GM18519 (cell line): ENCODE data around the gene MAGI3.
"Not testable (repeated sequence)": the region's sequence is repeated elsewhere in the genome, so short reads cannot be mapped to it uniquely, and the experiment has no call there.

Experiments
- ATAC-seq: cut with Tn5 transposase; IDR thresholded peaks from one replicate; pipeline ENCODE4 v1.9.1; 2021; ENCODE audit warnings: mild to moderate bottlenecking, moderate library complexity; ENCODE audit not compliant: unreplicated experiment, low FRiP score

MAGI3 gene

DNA sequence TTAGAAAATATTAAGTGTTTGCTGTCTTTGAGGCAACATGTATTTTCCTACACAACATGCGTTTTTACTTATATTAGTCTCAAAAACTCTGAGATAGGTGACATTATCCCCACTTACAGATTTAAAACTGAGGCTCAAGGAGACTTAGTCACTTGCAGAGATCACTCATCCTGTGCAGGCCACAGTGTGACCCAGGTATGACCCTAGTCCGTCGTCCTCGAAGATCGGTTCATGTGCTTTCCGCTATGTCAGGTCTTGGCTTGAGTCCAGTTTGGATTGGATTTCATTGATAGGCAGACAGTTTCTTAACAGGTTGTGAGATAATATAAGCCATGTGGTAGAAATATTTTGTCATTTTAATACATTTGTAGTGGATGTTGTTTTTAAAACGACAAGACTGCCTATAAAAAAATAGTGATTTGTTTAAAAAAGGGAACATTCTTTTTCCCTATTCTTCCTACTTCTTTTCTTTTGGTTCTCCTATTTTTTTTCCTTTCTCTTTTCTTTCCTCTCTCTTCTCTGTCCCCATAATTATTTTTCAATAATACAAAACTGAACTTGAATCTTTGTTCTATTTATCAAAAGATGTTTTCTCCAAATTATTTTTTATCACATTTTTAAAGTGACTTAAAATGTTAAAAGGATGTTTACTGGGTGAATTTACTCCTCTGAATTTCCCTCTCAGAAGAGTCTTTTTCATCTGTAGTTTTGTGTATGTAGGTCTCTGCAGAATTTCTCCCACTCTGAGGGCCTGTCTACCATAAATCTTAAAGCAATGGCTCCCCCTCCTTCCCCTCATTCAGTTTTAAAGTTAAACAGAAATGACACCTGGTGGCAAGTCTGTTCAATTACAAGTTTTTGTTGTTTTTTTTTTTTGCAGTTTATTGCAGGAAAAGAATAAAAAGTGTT, 287.2 kb downstream of the MAGI3 start:
- ATAC-seq: no peak

DNA sequence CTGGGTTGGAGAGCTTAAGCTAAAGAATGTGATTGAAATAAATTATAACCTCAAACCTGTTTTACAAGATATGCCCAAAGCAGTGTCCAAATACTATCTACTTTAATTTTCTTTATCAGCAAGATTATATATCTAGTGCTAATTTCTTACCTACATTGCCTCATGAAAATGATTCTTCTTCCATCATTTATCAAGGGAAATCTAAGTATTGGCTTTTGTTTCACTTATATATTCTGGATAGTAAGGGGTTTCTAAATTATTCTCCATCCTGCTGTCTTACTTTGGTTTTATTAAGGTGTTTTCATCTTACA, 287.8 kb downstream of the MAGI3 start:
- ATAC-seq: no peak

DNA sequence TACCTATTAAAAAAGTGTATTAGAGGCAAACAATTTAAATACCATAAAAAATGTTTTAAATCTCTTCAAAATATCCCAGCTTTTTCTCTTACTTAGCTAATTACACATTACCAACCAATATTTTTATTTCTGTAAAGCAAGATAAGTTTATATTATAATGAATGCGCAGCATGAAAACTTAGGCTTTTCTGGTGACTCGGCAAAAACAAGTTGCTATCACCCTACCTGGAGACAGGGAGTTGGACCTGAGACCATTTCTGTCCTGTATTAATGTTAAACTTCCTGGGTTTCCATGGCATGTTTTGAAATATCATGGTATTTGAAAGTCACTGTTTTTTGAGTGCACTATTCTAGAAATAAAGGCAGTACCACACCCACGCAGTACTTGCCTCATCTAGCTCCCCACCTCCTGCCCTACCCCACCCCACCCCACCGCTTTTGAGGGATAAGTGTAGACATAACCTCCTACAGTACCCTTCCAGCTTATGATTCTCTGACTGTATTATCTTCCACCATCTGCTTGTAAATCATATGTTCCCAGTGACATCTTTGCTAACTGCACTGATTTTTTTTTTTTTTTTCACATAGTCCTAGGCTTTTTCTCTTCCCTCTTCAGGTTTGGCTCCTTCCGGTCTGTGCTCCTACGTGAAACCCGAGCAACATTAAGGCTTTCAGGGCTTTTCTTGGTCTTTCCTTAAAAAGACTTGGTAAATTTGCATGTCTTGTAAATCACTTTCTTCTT, 291.5 kb downstream of the MAGI3 start:
- ATAC-seq: no peak

DNA sequence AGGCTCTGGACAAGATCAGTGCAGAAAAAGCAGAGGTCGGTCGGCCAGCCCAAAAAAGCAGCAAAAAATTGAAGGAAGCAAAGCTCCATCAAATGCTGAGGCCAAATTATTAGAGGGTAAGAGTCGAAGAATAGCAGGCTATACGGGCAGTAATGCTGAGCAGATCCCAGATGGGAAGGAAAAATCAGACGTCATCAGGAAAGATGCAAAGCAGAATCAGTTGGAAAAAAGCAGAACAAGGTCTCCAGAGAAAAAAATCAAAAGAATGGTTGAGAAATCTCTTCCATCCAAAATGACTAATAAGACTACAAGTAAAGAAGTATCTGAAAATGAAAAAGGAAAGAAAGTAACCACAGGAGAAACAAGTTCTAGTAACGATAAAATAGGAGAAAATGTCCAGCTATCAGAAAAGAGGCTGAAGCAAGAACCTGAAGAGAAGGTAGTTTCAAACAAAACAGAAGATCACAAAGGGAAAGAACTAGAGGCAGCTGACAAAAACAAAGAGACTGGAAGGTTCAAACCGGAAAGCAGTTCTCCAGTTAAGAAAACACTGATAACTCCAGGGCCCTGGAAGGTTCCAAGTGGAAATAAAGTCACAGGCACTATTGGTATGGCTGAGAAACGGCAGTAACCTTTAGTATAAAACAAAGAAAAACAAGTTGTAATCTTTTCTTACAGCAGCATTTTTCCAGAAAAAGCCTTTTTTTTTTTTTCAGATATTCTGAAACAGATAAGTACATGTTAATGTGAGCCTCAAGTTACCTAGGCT, 293.3 kb downstream of the MAGI3 start:
- no peak for ATAC-seq

DNA sequence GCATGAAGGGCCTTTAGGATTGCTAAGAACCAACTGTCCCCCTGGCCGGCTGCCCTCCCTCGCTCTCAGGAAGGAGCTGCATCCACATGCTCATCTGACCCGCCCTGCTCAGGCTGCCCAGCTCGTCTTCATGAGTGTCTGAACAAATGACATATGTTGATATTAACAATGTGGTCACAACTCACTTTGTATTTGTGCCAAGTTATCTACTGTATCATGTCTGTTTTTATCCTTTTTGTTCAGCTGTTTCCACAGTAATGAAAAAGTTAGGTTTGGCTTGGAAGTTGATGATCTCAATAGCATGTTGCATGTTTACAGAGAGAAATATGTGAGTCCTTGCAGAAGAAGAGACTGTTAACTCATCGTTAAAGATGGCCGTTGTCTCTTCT, 293.8 kb downstream of the MAGI3 start:
- ATAC-seq: no peak

DNA sequence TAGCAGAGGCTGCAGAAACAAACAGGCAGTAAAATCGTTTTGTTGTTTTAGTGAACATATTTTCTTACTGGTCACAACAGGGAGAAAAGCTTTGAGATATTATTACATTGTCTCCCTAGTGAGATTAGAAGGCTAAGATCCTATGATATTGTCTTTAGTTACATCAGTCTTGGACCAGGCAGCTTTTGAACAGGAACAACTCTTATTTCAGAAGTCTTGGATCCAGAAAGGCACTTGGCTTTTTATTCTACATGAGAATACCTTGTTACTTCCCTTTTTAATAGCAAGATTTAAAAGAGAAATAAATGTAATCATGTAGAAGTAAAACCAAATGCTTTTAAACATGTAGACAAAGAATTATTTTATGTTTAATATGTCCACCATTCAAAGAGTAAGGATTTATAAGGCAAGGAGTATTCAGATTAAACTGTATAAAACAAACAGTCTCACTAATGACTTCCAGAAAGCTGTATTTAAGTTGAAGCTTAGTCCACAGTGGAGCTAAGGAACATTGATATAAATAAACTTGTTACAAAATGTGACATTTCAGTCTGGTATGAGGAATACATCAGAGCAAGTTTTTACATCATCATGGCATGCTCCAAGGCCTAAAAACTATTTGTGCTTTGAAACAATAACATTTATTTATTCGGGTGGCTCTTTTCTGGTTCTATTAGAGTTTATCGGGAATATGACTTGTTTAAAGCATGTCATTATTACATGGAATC, 296.7 kb downstream of the MAGI3 start:
- ATAC-seq: no peak

DNA sequence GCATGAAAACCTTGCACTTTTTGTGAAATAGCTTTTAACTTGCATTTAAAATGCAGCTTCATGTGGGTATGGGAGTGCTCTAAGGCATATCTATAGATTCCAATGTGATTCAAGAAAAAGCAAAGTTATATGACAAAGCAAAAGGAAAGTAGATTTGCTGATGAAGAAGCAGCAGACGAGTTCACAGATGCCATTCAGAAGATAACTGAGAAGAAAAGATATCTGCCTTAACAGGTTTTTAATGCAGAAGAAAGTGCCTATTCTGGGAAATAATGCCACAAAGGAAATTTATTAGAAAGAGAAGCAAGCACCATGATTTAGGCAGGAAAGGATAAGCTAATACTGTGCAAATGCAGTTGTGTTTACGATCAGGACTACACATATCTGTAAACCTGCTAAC, 300.9 kb downstream of the MAGI3 start:
- no peak for ATAC-seq

DNA sequence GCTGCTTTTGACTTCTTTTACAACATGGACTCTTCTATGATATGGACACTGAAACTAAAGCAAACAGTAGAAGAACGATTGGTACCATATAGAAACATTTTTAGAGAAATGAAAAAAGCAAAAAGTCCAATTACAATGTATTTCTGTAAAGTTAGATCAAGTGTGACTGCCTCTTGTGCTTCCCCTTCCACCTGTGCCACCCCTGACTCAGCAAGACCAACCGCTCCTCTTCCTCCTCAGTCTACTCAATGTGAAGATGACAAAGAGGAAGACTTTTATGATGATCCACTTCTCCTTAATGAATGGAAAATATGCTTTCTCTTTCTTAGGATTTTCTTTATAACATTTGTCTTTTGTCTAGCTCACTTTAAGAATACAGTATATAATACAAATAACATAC, 302.0 kb downstream of the MAGI3 start:
- no peak for ATAC-seq

DNA sequence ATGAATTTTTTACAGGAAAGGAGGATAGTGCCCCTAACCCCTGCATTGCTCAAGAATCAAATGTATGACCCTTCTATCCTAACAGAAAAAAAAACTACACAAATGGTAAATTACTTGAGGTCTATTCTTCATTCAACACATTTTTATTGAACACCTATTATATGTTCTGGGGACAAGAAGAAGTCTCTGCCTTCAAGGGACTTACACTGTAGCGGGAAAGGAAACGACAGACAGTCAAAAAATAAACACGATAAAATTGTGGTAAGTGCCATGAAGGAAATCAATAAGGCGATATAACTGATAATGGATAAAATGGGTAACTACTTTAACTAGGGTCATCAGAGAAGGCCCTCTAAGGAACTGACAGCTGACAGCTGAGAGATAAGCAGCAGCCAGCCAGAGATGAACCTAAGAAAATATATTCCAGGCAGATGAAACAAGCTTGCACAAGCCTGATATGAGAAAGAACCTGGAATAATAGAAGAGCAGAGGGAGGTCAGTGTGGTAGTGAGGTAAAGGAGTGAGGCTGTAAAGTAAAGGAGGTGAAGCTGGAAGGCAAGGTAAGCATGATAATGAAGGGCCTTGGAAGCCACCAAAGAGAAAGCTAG, 302.6 kb downstream of the MAGI3 start:
- ATAC-seq: no peak

DNA sequence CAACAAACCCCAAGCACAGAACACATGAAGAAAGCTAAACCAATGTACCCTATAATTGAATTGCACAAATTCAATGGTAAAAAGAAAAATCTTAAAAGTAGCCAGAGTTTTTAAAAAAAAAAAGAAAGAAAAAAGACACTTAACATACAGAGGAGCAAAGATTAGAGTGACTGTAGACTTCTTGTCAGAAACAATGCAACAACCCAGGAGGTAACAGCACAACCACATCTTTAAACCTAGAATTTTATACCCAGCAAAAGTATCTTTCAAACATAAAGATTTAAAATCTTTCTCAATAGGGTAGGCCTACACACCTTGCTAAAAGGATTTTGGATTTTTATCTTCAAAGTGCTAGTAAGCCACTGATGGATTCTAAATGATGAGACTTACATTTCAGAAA, 304.6 kb downstream of the MAGI3 start:
- no peak for ATAC-seq

DNA sequence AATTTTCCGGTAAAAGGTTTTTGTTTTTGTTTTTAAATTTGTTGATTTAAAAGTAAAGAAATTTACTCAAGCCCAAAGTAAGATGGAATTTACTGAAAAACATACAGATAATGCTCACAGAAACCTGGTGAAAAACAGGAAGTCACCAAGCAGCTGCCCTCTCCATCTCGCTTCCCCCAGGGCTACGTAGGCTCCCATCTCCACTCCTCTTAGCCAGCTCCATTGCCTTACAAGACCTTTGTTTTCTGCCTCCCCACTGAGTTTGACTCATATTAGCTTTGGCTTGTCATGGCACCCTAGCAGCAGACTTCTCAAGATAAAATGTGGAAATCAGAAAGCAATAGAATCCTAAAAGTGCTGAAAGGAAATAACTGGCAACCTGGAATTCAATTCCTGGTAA, 311.1 kb downstream of the MAGI3 start:
- no peak for ATAC-seq

DNA sequence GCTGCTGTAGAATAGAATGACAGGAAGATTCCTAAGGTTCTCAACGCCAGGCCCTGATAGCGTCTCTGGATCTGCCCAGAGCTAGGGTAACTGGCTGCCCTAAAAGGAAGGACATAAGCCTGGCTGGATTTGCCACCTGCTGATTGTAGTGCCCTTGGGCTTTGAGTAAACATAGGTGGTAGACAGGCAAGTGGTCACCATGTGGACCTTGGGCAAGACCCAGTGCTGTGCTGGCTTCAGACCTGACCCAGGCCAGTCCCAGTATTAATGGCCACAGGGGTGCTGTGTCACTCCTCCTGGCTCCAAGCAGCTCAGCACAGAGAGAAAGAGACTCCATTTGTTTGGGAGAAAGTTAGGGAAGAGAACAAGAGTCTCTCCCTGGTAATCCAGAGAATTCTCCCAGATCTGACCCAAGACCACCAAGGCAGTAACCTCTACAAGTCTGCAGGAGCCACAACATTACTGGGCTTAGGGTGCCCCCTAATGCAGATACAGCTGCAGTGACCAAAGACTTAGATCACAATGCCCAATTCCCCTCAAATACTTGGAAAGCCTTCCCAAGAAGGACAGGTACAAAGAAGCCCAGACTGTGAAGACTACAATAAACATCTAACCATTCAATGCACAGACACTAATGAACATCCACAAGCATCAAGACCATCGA, 324.4 kb downstream of the MAGI3 start:
- no peak for ATAC-seq

DNA sequence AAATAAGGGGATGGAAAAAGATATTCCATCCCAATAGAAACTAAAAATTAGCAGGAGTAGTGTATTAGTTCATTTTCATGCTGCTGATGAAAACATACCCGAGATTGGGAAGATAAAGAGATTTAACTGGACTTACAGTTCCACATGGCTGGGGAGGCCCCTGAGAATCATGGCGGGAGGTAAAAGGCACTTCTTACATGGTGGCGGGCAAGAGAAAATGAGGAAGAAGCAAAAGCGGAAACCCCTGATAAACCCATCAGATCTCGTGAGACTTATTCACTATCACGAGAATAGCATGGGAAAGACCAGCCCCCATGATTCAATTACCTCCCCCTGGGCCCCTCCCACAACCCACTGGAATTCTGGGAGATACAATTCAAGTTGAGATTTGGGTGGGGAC, 327.2 kb downstream of the MAGI3 start:
- ATAC-seq: not testable (repeated sequence)

DNA sequence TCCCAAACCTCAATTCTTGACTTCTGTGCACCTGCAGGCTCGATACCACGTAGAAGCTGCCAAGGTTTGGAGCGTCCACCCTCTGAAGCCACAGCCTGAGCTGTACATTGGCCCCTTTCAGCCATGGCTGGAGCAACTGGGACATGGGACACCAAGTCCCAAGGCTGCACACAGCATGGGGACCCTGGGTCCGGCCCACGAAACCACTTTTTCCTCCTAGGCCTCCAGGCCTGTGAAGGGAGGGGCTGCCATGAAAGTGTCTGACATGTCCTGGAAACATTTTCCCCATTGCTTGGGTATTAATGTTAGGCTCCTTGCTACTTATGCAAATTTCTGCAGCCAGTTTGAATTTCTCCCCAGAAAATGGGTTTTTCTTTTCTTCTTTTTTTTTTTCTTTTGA, 328.3 kb downstream of the MAGI3 start:
- ATAC-seq: not testable (repeated sequence)

DNA sequence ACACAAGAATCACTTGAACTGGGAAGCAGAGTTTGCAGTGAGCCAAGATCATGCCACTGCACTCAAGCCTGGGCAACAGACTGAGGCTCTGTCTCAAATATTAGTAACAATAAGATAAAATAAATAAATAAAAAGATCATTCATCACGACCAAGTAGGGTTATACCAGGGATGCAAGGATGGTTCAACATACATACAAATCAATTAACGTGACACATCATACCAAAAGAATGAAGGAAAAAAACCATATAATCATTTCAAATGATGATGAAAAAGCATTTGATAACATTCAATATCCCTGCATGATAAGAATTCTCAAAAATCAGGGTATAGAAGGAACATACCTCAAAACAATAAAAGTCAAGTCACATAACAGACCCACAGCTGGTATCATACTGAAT, 330.7 kb downstream of the MAGI3 start:
- no peak for ATAC-seq

DNA sequence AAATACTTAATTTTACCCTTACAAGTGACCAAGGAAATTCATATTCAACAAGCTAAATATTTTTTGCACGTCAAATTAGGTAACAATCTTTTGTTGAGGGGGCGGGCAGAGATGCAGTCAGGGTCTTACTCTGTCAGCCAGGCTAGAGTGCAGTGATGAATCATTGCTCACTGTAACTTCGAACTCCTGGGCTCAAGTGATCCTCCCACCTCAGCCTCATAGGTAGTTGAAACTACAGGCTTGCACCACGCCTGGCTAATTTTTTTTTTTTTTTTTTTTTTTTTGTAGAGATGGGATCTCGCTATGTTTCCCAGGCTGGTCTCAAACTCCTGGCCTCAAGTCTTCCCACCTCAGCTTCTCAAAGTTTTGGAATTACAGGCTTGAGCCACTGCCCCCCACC, 342.5 kb downstream of the MAGI3 start:
- no peak for ATAC-seq

DNA sequence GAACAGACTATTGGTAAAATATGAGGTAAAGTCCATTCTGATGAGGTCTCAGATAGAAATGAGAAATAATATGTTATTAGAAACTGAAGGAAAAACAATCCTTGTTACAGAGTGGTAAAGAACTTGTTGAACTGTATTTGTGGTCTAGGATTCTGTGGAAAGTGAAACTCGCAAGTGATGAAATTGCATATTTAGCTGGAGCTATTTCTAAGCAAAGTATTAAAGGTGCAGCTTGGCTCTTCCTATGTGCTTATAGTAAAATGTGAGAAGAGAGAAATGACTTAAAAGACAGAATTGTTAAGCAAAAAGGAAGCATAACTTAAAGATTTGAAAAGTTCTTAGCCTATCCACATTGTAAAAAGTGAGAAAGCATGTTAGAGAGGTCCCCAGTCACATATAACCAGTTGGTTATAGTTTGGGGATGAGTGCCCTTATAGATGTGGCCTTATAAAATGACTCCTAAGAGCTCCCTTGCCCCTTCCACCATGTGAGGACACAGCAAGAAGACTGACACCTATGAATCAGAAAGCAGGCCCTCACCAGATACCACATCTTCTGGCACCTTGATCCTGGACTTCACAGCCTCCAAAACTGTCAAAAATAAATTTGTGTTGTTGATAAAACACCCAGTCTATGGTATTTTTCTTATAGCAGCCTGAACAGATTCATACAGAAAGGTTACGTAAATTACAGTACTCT, 344.2 kb downstream of the MAGI3 start:
- ATAC-seq: no peak
